Measurements from ENCODE around the gene MRPS18A. TPM values are rescaled to one million over a fixed set of nuclear protein-coding genes. Genes with fewer than 3 reads are reported as not detected.
A peak's percentile ranks its signal among the peaks of the same experiment; 100 is the strongest.

MRPS18A gene
- total RNA-seq, 1 donor from 2014 or later, result 34.5 TPM

DNA sequence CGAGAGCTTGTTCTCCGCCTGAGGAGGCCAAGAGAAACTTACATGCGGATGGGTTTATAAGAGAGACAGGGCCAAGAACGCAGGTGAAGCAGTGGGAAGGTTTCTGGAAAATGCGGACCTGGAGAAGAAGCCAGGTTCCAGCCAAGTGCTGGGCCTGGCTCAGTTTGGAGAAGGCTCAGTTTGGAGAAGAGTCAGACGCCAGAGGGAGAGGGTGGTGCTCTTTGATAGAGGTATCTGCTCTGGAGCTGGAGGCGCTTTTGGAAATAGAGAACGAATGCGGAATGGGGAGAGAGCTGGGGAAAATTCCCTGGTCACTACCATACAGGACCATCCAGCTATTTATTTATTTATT is 42.0 kb downstream of the MRPS18A start:
- Histone ChIP-seq H3K9ac (no peak overlapping the region), H3K4me2 (peak overlapping the region; percentile 80), H3K4me1 (peaks cover 3% of the 10 kb centered on the region), H4K20me1 (ENCODE audit: low read depth) (peaks cover 6% of the 10 kb centered on the region), H2AFZ (replicated peaks) (peak overlapping the region; percentile 74), H3K36me3 (peaks cover 9% of the 10 kb centered on the region), H3K27ac (no peak overlapping the region), H3K4me3 (peak overlapping the region; percentile 58), H3K9me3 (ENCODE audit: low read depth) (no peaks in the 10 kb centered on the region), H3K79me2 (ENCODE audit: low read depth) (peaks cover 13% of the 10 kb centered on the region), H3F3A (ENCODE audit: low read depth) (peaks cover 30% of the 10 kb centered on the region), H3K27me3 (no peaks in the 10 kb centered on the region)
- DNase-seq (ENCODE audit: low spot score), result no peak
- Mint-ChIP-seq H3K4me1 (peaks cover 14% of the 10 kb centered on the region), H3K27ac (peak overlapping the region; percentile 94), H3K4me3 (peak overlapping the region; percentile 88), H3K27me3 (ENCODE audit: insufficient read depth, low read depth) (peaks cover 7% of the 10 kb centered on the region), H3K36me3 (peaks cover 12% of the 10 kb centered on the region), H3K9me3 (no peaks in the 10 kb centered on the region)
- TF ChIP-seq, protein P1, sequence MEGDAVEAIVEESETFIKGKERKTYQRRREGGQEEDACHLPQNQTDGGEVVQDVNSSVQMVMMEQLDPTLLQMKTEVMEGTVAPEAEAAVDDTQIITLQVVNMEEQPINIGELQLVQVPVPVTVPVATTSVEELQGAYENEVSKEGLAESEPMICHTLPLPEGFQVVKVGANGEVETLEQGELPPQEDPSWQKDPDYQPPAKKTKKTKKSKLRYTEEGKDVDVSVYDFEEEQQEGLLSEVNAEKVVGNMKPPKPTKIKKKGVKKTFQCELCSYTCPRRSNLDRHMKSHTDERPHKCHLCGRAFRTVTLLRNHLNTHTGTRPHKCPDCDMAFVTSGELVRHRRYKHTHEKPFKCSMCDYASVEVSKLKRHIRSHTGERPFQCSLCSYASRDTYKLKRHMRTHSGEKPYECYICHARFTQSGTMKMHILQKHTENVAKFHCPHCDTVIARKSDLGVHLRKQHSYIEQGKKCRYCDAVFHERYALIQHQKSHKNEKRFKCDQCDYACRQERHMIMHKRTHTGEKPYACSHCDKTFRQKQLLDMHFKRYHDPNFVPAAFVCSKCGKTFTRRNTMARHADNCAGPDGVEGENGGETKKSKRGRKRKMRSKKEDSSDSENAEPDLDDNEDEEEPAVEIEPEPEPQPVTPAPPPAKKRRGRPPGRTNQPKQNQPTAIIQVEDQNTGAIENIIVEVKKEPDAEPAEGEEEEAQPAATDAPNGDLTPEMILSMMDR (IDR thresholded peaks at IDR 0.05), result no peak
- TF ChIP-seq EZH2phosphoT487 (IDR thresholded peaks at IDR 0.05) (no peak), EZH2 (IDR thresholded peaks at IDR 0.05) (no peak)

- Histone ChIP-seq H3K9me3 (ENCODE audit: low read depth) (no peaks in the 10 kb centered on the region), H3K4me1 (peaks cover 5% of the 10 kb centered on the region), H3K27me3 (no peaks in the 10 kb centered on the region), H3K79me2 (ENCODE audit: low read depth) (peaks cover 18% of the 10 kb centered on the region), H3K4me3 (peak within 1 kb of the TSS; percentile 58), H3K4me2 (peak within 1 kb of the TSS; percentile 80), H2AFZ (replicated peaks) (peak within 1 kb of the TSS; percentile 74), H3K27ac (peak within 1 kb of the TSS; percentile 40), H3K36me3 (peaks cover 10% of the 10 kb centered on the region), H3K9ac (no peak within 1 kb of the TSS), H3F3A (ENCODE audit: low read depth) (peaks cover 31% of the 10 kb centered on the region), H4K20me1 (ENCODE audit: low read depth) (peaks cover 11% of the 10 kb centered on the region)
- H3K27me3 Mint-ChIP-seq (ENCODE audit: insufficient read depth, low read depth), result peaks cover 7% of the 10 kb centered on the region
- peaks cover 18% of the 10 kb centered on the region for H3K4me1 Mint-ChIP-seq
- H3K36me3 Mint-ChIP-seq, result peaks cover 17% of the 10 kb centered on the region
- TF ChIP-seq, protein P1 (IDR thresholded peaks at IDR 0.05), result no peak
- TF ChIP-seq EZH2phosphoT487 (IDR thresholded peaks at IDR 0.05) (no peak), EZH2 (IDR thresholded peaks at IDR 0.05) (no peak)
- no peaks in the 10 kb centered on the region for H3K9me3 Mint-ChIP-seq
- peak; percentile 97 for DNase-seq (ENCODE audit: low spot score)
- peak within 1 kb of the TSS; percentile 94 for H3K27ac Mint-ChIP-seq
- peak within 1 kb of the TSS; percentile 88 for H3K4me3 Mint-ChIP-seq
These were observed 42.5 kb downstream of the MRPS18A start, which contains the start of gene RSPH9 for GRCh38 chr6:43644940-43645612. Gene RSPH9, plus strand, starts transcription at chr6:43645036. Its CDS starts 63 bp downstream, at chr6:43645099.

GRCh38 chr6:43639984-43640800 is 47.4 kb downstream of the MRPS18A start:
- peaks cover 26% of the 10 kb centered on the region for H3K36me3 Mint-ChIP-seq
- H3K9me3 Mint-ChIP-seq, result no peaks in the 10 kb centered on the region

More at GRCh38 chr6:43639984-43640800, 47.4 kb downstream of the MRPS18A start:
- Histone ChIP-seq H3K4me2 (peak overlapping the region; percentile 16), H3K9ac (no peak overlapping the region), H3K4me3 (no peak overlapping the region), H3F3A (ENCODE audit: low read depth) (peaks cover 40% of the 10 kb centered on the region), H3K27ac (no peak overlapping the region), H3K27me3 (no peaks in the 10 kb centered on the region), H3K79me2 (ENCODE audit: low read depth) (peaks cover 62% of the 10 kb centered on the region), H2AFZ (replicated peaks) (no peak overlapping the region), H3K4me1 (peaks cover 28% of the 10 kb centered on the region), H3K36me3 (peaks cover 14% of the 10 kb centered on the region), H4K20me1 (ENCODE audit: low read depth) (peaks cover 33% of the 10 kb centered on the region), H3K9me3 (ENCODE audit: low read depth) (no peaks in the 10 kb centered on the region)
- H3K4me3 Mint-ChIP-seq, result no peak overlapping the region
- H3K27ac Mint-ChIP-seq, result no peak overlapping the region
- TF ChIP-seq EZH2 (IDR thresholded peaks at IDR 0.05), result no peak
- peaks cover 37% of the 10 kb centered on the region for H3K4me1 Mint-ChIP-seq
- no peak for DNase-seq (ENCODE audit: low spot score)
- H3K27me3 Mint-ChIP-seq (ENCODE audit: insufficient read depth, low read depth), result peaks cover 8% of the 10 kb centered on the region
